HTR-8/SVneo (cell line): ENCODE results near the gene BTBD1.
"Not testable (repeated sequence)": the region's sequence is repeated elsewhere in the genome, so short reads cannot be mapped to it uniquely, and the experiment has no call there.

ENCODE experiments used
- DNase-seq: peaks from one replicate; pipeline ENCODE4 v3.0.0; 2011; ENCODE audit warnings: low spot score, mixed read lengths; ENCODE audit not compliant: insufficient read length
- FAIRE-seq: peaks from 2 replicates; lab custom pipeline; 2011; peaks lifted over from hg19 to GRCh38; lab: Jason Lieb, UNC

BTBD1 gene

GRCh38 chr15:83062768-83063180 lies 4.3 kb downstream of the BTBD1 start:
- no peak for DNase-seq
- FAIRE-seq = no peak

- no peak for FAIRE-seq
- no peak for DNase-seq
Observed at GRCh38 chr15:83061680-83062079, 5.4 kb downstream of the BTBD1 start.

DNA sequence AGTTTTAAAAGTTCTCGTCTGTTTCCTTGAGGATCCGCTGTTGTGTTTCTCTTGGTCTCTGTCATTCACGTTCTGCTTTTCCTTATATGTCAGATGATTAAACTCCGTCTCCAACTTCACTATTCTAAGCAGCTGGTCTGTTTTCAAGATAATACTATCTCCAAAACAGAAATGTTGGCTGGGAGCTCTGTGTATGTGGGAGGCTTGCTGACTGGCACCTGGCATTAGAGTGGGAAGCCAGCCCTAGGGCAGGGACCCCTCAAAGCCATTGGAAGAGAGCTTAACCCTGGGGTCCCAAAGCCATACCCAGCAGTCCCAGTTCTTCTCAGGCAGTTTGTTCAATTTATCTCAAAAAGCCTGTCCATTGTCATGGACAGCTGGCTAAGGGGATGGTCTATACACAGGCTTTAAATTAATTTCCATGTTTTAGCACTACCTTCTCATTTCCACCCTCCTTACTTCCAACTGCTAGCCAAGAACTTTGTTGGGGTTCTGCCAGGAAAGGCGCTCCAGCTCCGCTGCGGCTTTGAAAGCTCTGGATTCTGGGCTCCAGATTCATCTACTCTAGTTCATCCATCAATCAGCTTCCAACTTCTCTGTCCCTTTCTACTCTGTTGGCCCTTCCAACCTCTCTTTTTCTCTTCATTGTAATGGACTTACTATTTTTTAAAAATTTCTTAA lies 9.2 kb downstream of the BTBD1 start:
- no peak for FAIRE-seq

GRCh38 chr15:83057002-83057401 lies 10.1 kb downstream of the BTBD1 start:
- no peak for DNase-seq
- no peak for FAIRE-seq

More for the DNA sequence above, 9.2 kb downstream of the BTBD1 start:
- DNase-seq = no peak

- peak; percentile 27 for DNase-seq
- no peak for FAIRE-seq
Observed at GRCh38 chr15:83053151-83053550, 13.9 kb downstream of the BTBD1 start.

GRCh38 chr15:83046558-83047127 lies 20.4 kb downstream of the BTBD1 start:
- FAIRE-seq = no peak
- no peak for DNase-seq

GRCh38 chr15:83044156-83044555 lies 22.9 kb downstream of the BTBD1 start:
- no peak for FAIRE-seq
- DNase-seq = no peak

DNA sequence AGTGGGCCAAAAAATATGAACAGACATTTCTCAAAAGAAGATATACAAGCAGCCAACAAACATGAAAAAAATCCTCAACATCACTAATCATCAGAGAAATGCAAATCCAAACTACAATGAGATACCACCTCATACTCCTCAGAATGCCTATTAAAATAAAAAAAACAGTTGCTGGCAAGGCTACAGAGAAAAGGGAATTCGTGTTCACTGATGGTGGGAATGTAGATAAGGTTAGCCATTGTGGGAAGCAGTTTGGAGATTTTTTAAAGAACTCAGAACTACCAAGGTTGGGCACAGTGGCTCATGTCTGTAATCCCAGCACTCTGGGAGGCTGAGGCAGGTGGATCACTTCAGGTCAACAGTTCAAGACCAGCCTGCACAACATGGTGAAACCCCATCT lies 27.8 kb downstream of the BTBD1 start:
- no peak for DNase-seq
- no peak for FAIRE-seq

- FAIRE-seq (no peak), DNase-seq (no peak)
Observed at GRCh38 chr15:83036253-83036652, 30.8 kb downstream of the BTBD1 start.

DNA sequence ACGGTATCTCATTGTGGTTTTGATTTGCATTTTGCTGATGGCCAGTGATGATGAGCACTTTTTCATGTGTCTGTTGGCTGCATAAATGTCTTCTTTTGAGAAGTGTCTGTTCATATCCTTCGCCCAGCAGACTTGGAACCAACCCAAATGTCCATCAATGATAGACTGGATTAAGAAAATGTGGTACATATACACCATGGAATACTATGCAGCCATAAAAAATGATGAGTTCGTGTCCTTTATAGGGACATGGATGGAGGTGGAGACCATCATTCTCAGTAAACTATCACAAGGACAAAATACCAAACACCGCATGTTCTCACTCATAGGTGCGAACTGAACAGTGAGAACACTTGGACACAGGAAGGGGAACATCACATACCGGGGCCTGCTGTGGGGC lies 35.8 kb downstream of the BTBD1 start:
- FAIRE-seq, DNase-seq: not testable (repeated sequence)

DNA sequence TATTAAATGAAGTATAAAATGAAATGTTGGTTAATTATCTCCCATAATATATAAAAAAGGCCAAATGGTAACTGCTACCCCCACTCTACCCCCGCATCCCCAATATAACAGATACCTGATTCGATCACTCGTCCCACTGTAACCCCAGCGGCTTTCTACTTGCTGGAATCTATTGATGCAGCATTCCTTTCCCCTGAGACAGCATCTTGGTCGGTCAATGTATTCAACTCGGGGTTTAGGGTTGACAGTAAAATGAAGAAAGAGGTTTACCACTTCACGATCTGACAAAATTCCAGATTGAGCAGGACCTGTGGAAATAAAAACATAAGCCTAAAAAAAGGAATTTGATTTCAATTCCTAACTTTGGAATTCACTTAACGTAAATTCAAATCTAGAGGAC lies 37.0 kb downstream of the BTBD1 start:
- DNase-seq (peak; percentile 82), FAIRE-seq (peak; percentile 48)

GRCh38 chr15:83018436-83018835 lies 48.6 kb downstream of the BTBD1 start:
- no peak for FAIRE-seq
- no peak for DNase-seq

DNA sequence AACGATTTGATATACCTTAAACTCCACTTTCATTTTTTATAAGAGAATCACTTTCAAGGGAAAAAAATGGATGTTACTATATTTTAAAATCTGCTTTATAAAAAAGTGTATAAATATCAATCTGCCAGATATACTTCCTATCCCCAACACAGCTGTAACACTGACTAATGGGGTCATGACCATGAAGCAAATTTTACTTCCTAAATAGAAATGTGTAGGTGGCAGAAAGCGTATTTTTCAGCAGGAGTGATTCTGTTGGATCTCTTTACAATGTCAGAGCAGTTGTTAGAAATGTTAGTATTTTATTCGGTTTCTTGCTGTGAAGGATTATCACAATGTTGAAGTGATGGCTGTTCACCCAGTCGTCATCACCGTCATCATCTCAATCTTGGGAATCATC lies 50.1 kb downstream of the BTBD1 start:
- no peak for FAIRE-seq

GRCh38 chr15:83015361-83015760 lies 51.7 kb downstream of the BTBD1 start:
- DNase-seq (no peak), FAIRE-seq (no peak)

More for the DNA sequence above, 50.1 kb downstream of the BTBD1 start:
- DNase-seq = no peak

DNA sequence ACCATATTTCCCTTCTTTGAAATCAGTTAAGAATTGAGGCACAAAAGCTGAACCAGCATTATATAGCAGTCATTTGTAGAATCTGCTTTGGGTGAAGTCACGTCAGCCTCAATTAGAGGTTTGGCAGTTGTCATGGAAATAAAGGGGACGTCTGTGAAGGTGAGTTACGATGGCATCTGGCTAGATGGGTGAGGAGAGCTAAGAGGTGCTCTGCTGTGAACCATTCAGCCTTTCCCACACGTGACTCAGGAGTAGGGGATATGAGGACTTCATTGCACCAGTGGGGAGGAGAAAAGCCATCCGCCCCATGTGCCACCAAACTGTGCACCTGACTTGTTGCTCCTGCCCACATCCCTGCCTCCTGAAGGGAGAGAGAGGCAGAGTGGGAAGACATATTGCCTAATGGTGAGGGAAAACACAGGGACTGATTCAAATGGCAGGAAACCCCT lies 52.8 kb downstream of the BTBD1 start:
- no peak for FAIRE-seq

GRCh38 chr15:83012636-83013035 lies 54.4 kb downstream of the BTBD1 start:
- FAIRE-seq = no peak

More for the DNA sequence above, 52.8 kb downstream of the BTBD1 start:
- no peak for DNase-seq

GRCh38 chr15:83012076-83012426 lies 55.0 kb downstream of the BTBD1 start:
- FAIRE-seq (no peak), DNase-seq (no peak)

More at GRCh38 chr15:83012636-83013035, 54.4 kb downstream of the BTBD1 start:
- DNase-seq = no peak

GRCh38 chr15:83011271-83012075 lies 55.6 kb downstream of the BTBD1 start, which contains the start of gene C15orf40:
Gene C15orf40 (minus strand): TSS chr15:83011639. CDS start chr15:83011607, 32 bp downstream.
- FAIRE-seq (no peak), DNase-seq (peak; percentile 89)

GRCh38 chr15:83010709-83011270 lies 56.3 kb downstream of the BTBD1 start:
- FAIRE-seq = no peak
- peak; percentile 71 for DNase-seq

- not testable (repeated sequence) for DNase-seq, FAIRE-seq
Observed at GRCh38 chr15:83000672-83001031, 66.4 kb downstream of the BTBD1 start.
